Rectal smooth muscle tissue (tissue), 1 donor: ENCODE measurements around the gene ZNF202.

Experiments used
- H3K27ac ChIP-seq: one replicate; pipeline ENCODE4 v1.7.0; 2013; ENCODE audit warnings: low read depth, low read length, inconsistent platforms
- H3K27me3 ChIP-seq: one replicate; pipeline ENCODE4 v1.7.0; 2013; ENCODE audit warnings: low read length; ENCODE audit not compliant: control insufficient read depth, insufficient read depth
- H3K36me3 ChIP-seq: one replicate; pipeline ENCODE4 v1.7.0; 2013; ENCODE audit warnings: low read length; ENCODE audit not compliant: control insufficient read depth, insufficient read depth
- H3K4me1 ChIP-seq: one replicate; pipeline ENCODE4 v1.7.0; 2013; ENCODE audit warnings: low read length; ENCODE audit not compliant: control insufficient read depth, insufficient read depth
- H3K4me3 ChIP-seq: one replicate; pipeline ENCODE4 v1.7.0; 2013; ENCODE audit warnings: low read length
- H3K9ac ChIP-seq: one replicate; pipeline ENCODE4 v1.7.0; 2013; ENCODE audit warnings: low read length

ZNF202 gene

DNA sequence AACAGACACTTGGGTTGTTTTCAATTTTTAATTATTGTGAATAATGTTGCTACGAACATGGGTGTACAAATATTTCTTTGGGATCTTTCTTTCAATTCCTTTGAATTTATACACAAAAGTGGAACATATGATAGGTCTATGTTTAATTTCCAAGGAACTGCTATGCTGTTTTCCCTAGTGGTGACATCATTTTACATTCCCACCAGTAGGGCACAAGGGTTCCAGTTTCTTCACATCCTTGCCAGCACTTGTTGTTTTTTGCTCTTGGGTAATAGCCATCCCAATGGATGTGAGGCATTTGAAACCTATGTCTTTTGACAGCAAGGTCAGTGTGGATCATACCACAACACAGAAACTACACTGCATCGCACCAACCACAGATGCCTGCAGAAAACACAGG lies 45.3 kb downstream of the ZNF202 start:
- H3K36me3 ChIP-seq, result no peaks in the 10 kb centered on the region
- H3K27me3 ChIP-seq, result no peaks in the 10 kb centered on the region
- no peaks in the 10 kb centered on the region for H3K4me1 ChIP-seq
- H3K4me3 ChIP-seq, result no peak overlapping the region
- H3K9ac ChIP-seq, result no peak overlapping the region
- no peak overlapping the region for H3K27ac ChIP-seq

DNA sequence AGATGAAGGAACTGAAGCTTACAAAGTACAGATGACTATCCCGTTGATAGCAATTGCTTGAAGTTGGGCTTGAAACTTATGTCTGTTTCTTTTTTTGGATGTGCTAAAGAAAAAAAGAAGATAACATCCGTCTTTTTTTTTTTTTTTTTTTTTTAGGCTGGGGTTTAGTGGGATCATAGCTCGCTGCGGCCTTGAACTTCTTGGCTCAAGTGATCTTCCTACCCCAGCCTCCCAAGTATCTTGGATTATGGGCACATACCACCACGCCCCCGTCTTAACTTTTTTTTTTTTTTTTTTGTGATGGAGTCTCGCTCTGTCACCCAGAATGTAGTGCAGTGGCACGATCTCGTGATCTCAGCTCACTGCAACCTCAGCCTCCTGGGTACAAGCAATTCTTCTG lies 46.2 kb downstream of the ZNF202 start:
- no peaks in the 10 kb centered on the region for H3K4me1 ChIP-seq
- H3K27ac ChIP-seq, result no peak overlapping the region
- no peak overlapping the region for H3K9ac ChIP-seq
- no peak overlapping the region for H3K4me3 ChIP-seq
- H3K36me3 ChIP-seq, result no peaks in the 10 kb centered on the region
- no peaks in the 10 kb centered on the region for H3K27me3 ChIP-seq

DNA sequence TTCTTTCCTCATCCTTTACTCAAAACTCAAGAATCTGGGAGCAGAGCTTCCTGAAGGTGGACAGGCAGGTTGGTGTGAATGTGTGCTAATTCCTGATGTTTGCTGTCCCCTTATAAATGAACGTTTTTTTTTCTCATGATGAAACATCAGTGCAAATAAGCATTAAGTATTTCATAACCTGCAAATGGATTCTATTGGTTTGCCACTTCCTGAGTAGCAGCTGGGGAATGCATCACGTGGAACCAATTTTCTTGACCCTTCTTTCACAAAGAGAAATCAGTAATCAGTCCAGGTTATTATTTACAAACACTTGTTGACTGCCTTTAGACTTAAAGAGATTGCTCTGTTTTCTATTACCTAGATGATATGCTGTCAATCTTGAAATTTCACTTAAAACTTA lies 46.9 kb downstream of the ZNF202 start:
- Histone ChIP-seq H3K27me3 (no peaks in the 10 kb centered on the region), H3K4me3 (no peak overlapping the region), H3K36me3 (no peaks in the 10 kb centered on the region), H3K4me1 (no peaks in the 10 kb centered on the region), H3K9ac (no peak overlapping the region), H3K27ac (no peak overlapping the region)

DNA sequence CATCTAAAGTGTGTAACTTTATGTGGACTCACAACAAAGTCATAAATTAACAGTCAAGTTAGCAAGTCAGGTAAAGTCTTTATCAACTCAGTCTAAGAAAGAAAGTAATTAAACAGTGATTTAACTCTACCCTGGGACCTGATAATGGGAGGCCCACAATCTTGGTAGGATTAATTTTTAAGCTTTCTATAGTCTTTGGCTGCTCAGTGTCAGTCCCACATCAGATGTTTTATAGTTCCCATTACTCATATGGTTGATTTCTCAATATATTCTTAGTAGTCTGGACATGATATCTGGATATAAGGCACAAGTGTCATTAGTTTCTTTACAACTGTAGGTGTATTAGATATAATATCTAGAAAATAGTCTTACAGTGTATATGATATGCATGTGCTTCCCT lies 48.5 kb downstream of the ZNF202 start:
- Histone ChIP-seq H3K27ac (no peak overlapping the region), H3K4me1 (no peaks in the 10 kb centered on the region), H3K4me3 (no peak overlapping the region), H3K27me3 (no peaks in the 10 kb centered on the region), H3K36me3 (no peaks in the 10 kb centered on the region), H3K9ac (no peak overlapping the region)

DNA sequence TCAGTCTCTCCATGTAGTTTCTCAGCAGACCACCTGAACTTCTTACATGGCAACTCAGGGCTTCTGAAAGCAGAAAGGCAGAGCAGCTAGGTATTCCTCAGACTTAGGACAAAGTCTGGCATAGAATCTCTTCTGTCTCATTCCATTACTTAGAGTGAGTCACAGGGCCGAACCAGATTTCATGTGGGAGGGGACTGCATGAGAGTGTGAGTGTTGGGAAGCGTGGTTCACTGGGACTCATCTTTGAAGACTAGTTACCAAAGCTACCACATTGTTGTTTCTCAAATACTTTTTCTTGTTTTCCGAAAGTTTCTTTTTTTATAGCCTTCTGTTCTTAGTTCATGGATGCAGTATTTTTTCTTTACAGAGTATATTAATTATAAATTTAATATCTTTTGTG lies 51.0 kb downstream of the ZNF202 start:
- Histone ChIP-seq H3K27ac (no peak overlapping the region), H3K4me1 (no peaks in the 10 kb centered on the region), H3K4me3 (no peak overlapping the region), H3K36me3 (no peaks in the 10 kb centered on the region), H3K9ac (no peak overlapping the region), H3K27me3 (no peaks in the 10 kb centered on the region)

DNA sequence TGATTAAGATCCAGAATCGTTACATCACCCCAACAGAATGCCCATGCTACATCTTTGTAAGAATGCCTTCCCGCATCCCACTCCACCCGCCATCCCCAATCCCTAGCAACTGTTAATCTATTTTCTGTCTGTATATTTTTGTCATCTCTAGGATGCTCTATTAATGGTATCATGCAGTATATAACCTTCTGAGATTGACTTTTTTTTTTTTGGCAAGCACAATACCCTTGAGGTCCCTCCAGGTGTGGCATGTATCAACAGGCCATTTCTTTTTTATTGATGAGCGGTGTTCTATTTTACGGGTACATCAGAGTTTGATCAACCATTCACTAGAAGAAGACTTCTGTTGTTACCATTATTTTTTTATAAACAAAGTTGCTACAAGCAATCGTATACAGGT lies 56.9 kb downstream of the ZNF202 start:
- Histone ChIP-seq H3K27me3 (no peaks in the 10 kb centered on the region), H3K4me3 (no peak overlapping the region), H3K36me3 (no peaks in the 10 kb centered on the region), H3K9ac (no peak overlapping the region), H3K4me1 (no peaks in the 10 kb centered on the region), H3K27ac (no peak overlapping the region)

DNA sequence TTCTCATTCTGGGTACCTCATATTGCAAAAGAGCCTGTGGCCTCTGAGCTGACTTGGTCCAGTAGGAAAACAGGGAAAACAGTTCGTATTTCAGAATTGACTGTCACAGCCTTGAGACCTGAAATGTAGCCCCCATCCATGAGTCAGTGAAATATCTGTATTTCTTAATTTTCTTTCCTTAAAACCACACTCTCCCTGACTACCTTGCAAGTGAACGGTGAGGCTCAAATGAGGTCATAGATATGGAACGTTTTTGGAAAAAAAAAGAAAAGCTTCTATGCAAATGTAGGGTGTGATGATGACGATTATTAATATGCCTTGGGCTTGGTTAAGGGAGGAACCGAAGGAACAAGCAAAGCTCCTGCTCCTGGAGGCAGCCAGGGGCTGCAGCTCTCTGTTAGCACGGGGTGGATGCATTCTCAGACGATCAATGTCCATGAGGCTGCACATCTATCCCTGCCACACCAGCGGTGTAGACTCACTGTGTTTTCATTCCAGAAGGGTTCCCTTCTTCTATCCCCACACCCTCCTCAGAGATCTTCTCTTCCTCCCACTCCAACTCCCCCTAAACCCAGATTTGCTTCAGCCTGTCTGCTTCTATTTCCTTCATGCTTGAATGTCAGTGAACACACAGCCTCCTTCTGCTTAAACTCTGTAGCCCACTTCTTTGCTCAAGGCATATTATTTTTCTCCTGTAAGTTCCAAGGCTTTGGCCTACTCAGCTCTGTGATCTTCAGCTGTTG lies 57.9 kb downstream of the ZNF202 start:
- Histone ChIP-seq H3K4me1 (no peaks in the 10 kb centered on the region), H3K27me3 (no peaks in the 10 kb centered on the region), H3K27ac (no peak overlapping the region), H3K36me3 (no peaks in the 10 kb centered on the region), H3K4me3 (no peak overlapping the region), H3K9ac (no peak overlapping the region)

DNA sequence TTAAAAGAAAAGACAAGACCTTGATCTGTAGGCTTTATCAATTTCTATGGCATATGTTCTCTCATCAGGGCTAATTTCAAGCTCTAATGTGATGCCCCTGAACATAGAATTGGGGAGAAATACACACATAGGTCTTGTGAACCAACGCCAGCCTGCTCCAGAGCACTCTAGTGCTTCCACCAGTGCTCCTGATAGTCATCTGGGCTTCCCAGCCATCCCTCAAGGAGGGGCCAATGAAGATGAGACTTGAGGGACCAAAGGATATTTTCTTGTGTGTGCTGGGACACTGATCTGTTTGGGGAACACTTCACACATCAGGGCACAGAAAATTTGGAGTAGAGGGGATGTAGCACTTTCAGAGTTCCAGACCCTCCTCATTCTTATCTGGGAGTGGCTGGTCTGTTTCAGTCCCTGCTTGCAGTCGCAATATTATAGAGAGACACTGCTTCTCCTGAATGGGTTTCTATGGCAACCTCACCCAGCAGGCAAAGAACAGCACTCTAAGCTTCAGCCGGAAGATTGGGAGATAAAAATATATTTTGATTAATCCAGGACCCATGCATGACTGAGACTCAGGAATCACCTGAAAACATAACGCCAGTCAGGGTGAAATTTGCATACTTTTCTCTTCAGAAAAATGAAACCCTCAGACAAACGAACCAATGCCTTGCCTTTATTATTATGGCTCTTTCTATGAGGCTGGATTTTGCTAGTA lies 58.6 kb downstream of the ZNF202 start:
- Histone ChIP-seq H3K4me1 (no peaks in the 10 kb centered on the region), H3K27me3 (no peaks in the 10 kb centered on the region), H3K4me3 (no peak overlapping the region), H3K9ac (no peak overlapping the region), H3K27ac (no peak overlapping the region), H3K36me3 (no peaks in the 10 kb centered on the region)

DNA sequence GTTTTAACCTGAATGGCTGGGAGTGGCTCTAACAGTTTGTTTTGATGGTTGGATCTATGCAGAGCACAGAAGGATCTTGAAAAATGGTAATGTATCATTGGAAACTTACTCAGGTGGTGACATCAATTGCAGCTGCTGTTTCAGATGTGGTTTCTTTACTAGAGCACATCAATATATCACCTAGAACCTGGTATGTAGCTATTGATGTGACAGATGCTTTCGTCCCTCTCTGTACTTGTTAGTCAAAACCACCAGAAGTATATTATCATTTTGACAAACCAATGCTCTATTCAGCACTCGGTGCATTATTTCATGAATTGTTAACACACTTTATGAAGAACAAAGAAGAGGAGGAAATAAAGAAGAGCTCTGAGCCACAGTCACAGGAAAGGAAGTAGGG lies 60.4 kb downstream of the ZNF202 start:
- Histone ChIP-seq H3K4me1 (no peaks in the 10 kb centered on the region), H3K9ac (no peak overlapping the region), H3K36me3 (no peaks in the 10 kb centered on the region), H3K27ac (no peak overlapping the region), H3K4me3 (no peak overlapping the region), H3K27me3 (no peaks in the 10 kb centered on the region)

DNA sequence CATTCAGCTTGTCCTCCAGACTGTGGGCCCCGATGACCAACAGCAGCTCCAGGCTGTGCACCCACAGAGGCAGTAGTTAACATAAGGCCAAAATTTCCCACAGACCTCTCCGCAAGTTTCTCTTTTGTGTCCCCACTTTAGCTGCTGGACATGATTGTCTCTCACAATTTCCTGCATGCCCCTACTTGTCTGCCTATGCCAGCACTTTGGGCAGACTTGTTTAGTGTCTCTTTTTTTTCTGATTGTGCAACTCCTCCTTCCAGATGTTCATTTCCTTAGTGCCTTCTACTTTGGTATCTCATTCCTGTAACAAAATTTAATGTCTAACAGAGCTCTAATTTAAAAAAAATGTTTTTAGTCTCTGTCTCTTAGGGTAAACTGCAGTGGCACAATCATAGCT lies 63.2 kb downstream of the ZNF202 start:
- Histone ChIP-seq H3K36me3 (no peaks in the 10 kb centered on the region), H3K27ac (no peak overlapping the region), H3K4me3 (no peak overlapping the region), H3K4me1 (no peaks in the 10 kb centered on the region), H3K27me3 (no peaks in the 10 kb centered on the region), H3K9ac (no peak overlapping the region)

DNA sequence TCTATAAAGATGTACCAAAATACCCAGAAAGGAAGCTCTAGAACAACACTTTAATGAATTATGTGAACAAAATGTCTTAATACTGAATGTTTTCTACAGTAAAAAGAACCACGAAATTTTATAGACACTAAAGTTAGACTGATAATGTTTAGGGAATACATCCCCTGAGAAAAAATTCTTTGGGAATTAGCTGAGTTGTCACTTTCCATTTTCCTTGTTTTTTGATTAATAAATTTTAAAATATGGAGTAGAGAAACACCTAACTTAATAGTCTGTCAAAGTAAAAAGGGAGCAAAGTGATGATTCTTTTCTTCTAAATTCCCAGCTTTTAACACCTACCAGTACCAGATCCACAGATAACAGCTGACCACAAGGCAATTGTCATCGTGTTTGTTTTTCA lies 64.0 kb downstream of the ZNF202 start:
- Histone ChIP-seq H3K9ac (no peak overlapping the region), H3K36me3 (no peaks in the 10 kb centered on the region), H3K27me3 (no peaks in the 10 kb centered on the region), H3K4me3 (no peak overlapping the region), H3K27ac (no peak overlapping the region), H3K4me1 (no peaks in the 10 kb centered on the region)

DNA sequence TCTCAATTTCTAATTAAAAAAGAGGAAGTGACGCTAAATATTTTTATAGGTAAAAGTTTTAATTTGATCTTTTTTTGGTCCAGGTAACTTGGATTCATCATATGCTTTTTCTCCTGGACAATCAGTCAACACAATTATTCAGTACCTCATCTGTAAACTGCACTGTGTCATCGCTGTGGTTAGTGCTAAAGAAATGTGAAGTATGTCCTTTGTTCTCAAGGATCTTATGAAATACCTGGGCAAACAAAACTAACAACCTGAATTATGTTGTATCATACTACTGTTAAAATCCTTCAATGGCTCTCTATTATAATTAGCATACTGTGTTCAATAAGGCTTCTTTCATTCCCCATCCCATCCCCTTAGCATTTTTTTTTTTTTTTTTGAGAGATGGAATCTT lies 67.2 kb downstream of the ZNF202 start:
- no peaks in the 10 kb centered on the region for H3K27me3 ChIP-seq
- no peak overlapping the region for H3K4me3 ChIP-seq
- no peaks in the 10 kb centered on the region for H3K36me3 ChIP-seq
- H3K4me1 ChIP-seq, result no peaks in the 10 kb centered on the region
- H3K27ac ChIP-seq, result no peak overlapping the region
- H3K9ac ChIP-seq, result no peak overlapping the region
